ENCODE results near the gene KIF26B.

The KIF26B gene

DNA sequence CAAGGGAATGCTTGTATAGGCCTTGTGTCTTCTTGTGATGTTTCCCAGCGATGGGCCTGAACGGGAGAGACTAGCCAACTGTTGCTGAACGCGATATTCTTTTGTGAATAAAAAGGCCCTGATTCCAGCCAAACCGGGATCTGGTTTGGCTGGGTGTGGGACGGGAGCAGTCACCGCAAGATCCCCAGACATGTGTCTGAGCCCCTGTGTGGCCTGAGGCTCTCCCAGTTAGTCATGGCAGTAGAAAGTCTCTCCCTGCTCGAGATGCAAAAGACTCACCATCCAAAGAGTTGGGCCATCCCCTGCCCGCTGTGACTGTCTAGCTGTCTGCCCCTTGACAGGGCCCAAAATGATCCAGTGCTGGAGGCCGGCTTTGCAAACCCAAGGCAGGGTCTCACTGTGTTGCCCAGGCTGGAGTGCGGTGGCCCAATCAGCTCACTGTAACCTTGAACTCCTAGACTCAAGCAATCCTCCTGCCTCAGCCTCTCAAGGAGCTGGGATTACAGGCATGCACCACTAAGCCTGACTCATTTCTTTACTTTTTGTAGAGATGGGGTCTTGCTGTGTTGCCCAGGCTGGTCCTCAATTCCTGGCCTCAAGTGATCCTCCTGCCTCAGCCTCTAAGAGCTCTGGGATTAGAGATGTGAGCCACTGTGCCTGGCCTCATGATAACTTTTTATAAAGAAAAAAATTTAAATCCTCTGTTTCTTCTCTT lies 56.4 kb downstream of the KIF26B start:
- DNase-seq, result no peak

DNA sequence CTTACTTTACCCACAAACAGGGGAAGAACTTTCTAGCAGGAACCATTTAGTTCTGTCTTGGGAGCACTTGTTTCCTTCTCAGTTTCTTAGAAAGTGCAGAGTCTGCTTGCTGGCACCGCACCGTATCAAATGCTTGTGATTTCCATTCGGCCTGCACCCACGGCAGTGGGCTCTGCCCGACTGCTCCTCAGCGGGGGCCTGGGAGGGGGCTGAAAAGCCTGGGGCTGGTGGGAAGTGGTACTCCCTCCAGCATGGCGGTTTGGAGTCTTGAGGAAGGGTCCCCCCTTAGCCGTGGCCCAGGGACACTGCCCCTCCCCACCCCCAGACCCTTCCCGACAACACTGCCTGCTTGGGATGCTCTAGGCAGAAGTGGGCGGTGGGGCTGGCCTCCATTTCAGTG lies 57.0 kb downstream of the KIF26B start:
- no peak for DNase-seq

DNA sequence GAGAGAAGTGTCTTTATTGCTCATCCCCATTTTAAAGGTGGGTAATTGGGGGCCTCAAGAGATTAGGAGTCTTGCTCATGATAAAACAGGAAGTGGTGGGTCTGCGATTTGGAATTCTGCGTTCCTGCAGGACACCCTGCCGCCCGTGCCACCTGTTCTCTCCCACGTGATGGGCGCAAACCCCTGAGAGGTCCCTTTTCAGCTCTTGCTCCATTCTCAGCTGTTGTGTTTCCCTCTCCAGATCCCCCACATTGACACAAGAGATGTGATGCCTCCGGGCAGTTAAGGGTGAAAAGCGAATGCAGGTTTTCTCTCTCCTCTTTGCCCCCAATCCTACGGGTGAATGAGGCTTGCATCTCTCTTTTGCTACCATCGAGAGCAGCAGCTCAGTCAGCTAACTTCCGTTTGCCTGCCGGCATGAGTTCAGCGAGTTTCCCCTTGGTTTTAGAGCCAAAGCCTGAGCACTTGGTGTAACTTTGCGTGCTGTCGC lies 57.5 kb downstream of the KIF26B start:
- no peak for DNase-seq

DNA sequence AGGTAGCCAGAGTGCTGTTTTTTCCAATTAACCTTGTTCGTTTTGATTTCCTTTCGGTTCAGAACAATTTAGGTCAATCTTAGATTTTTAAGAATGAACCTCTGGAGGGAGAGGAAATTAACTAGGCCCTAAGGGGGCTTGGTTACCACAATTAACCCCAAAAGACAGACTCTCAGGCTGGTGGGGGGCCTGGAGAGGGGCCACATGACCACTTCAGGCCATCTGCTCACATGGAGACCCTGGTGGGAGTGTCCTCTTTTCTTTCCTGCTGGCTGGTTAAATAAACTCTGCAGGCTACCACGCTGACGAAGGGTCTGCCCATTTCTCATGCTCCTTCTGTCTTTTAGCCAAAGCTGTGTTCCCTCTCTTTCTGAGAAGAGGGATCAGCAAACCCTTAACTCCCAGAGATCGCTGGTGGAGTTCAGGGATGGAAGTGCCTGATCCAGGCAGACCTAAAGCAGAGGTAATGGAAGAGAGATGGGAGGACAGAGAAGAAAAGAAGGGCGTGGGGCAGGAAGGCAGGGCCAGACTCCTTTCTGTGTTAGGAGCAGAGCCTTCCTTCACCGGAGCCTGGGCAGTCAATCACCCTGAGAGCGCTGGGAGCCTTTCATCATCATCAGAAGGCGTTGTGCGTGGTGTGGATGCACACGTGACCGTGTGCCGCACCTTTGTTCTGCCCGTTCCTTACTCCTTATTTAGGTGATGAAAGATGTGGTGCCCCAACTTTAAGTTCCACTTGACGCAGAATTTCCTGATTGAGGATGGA lies 58.5 kb downstream of the KIF26B start:
- no peak for DNase-seq

DNA sequence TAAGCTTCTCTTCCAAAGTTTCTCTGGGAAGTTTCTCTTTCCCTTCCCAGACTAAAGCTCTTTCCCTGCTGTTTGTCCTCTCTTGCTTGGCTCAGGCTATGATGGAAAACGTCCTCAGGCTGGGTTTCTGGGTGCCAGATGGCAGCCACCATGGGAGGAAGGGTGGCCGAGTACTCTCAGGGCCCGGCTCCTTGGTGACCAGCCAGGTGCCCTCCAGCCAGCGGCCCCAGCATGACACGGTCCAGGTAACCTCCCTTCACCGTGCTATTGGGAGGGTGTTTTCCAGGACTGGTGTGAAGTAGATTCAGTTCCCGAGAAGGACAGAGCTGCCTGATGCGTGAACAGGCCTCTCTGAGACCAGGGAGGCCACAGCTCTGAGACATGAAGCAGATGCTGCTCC lies 60.3 kb downstream of the KIF26B start:
- DNase-seq, result no peak

DNA sequence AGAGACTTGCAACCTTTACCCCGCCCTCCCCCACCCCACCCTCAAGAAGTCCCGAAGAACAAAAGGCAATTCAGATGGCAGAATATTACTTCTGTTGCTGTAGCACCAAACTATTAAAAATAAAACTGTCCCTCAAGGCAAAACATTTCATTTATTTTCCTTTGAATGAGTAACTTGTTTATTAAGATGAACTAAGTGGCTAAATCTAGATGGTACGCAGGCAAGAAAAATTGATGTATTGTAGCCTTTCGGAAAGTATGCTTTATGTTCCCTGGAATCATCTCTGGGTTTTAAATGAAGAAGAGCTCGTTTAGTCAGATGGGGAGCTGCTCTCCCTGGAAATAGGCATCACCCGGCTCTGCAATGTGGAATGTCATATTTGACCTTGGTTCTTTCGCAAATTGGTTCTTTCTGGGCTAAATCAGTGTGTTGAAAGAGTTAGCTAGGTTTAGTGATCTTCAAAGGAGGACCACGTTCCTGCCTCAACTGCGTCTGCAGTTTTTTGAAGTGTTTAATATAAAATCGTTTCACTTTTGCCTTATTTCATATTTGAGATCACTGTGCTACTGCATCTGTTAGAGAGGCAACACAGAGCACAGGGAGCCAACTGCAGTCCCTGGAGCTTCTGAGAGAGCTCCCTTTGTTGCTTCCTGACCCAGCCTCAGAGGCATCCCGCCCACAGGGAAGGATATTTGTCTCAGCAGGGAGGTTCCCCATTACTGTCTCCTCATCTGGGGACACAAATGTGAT lies 61.8 kb downstream of the KIF26B start:
- DNase-seq, result no peak

DNA sequence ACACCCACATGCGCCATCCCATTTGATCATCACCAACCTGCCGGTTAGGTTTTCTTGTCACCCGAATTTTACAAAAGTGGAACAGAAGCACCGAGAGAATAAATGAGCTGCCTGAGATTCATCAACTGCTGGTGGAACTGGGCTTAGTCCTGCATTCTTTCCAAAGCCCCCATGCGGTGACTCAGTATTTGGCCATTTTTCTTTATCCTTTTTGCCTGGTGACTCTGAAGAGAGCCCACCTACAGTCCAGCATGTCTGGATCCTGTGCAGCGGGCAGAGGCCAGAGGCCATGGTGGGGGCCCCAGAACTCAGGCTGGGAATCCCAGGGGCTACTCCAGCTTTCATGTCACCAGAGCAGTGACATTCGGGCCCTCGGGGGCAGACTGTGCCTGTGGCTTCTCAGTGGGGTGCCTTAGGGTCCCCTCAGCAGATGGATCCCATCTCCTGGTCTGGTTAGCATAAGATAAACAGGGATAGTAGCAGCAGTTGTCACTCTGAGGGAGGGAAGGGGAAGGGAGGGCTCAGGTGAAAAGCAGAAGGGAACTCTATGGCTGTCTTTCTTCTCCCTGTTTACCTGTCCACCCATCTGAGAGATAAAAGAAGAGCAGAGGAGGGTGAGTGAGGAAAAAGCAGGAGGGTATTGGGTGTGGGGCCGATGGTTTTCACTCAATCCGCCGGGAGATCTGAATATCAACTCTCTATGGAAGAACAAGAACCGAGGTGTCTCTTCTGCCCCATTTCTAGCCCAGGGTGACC lies 63.2 kb downstream of the KIF26B start:
- DNase-seq, result no peak

DNA sequence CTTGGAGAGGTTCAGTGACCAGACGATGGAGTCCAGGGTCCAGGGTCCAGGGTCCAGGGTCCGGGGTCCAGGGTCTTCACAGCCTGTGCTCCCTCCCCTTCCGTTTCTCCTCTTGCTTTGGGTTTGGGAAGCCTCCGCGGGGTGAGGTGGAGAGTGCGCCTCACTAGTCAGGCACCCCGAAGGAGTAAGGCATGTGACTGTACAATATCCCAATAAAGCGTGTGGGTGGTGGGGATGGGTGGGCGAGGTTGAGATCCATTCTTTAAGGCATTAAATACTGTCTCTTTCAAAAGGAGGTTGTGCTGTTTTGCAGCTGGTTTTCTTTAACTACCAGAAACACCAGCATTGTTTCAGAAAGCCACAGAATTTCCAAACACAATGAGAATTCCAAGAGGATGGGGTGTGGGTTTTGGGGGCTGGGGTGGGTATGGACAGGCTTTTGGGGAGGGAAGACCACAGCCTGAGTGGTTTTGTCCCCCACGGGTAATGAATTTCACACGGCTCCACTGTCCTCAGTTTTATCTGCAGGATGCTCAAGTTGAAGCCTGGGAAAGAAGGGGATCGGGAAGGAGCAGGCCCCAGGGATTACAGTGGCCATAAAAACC lies 65.7 kb downstream of the KIF26B start:
- DNase-seq, result no peak

DNA sequence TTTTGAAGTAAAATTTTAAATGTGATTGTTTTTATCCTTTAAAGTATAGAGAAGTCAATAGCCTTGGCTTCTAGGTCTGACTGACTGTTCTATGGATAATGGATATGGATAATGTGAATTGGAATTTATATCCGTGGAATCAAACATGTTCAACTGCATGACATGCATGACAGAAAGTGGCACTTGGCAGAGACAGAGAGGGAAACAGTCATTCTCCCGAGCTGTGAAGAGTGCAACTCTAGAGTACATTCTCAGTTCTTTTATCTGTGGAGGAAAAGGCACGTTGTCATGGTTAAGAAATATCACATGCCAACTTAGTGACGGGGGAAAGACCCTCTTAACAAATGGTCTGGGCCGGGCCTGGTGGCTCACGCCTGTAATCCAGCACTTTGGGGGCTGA lies 67.0 kb downstream of the KIF26B start:
- no peak for DNase-seq

DNA sequence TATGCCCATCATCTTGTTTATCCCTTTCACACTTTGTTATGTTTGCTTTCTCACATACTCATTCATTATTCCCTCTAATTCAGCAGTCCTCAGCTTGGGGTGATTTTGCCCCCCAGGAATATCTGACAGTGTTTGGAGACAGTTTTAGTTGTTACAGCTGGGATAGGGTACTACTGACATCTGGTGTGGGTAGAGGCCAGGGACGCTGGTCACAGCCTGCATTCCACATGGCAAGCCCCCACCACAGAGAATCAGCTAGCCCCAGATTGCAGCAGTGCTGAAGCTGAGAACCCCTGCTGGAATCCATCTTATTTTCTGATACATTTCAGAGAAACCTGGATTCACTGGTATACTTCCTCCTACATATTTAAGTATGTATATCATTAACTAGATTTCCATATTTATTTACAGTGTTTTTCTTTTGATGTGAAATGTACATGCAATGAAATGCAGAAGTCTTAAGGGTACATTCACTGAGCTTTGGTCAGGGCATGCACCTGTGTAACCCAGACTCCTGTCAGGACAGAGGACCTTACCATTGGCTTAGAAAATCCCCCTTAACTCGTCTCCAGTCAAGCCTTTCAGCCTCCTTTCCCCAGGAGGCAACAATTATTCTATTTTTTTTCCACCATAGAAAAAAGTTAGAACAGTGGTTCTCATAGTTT lies 68.3 kb downstream of the KIF26B start:
- DNase-seq, result no peak

DNA sequence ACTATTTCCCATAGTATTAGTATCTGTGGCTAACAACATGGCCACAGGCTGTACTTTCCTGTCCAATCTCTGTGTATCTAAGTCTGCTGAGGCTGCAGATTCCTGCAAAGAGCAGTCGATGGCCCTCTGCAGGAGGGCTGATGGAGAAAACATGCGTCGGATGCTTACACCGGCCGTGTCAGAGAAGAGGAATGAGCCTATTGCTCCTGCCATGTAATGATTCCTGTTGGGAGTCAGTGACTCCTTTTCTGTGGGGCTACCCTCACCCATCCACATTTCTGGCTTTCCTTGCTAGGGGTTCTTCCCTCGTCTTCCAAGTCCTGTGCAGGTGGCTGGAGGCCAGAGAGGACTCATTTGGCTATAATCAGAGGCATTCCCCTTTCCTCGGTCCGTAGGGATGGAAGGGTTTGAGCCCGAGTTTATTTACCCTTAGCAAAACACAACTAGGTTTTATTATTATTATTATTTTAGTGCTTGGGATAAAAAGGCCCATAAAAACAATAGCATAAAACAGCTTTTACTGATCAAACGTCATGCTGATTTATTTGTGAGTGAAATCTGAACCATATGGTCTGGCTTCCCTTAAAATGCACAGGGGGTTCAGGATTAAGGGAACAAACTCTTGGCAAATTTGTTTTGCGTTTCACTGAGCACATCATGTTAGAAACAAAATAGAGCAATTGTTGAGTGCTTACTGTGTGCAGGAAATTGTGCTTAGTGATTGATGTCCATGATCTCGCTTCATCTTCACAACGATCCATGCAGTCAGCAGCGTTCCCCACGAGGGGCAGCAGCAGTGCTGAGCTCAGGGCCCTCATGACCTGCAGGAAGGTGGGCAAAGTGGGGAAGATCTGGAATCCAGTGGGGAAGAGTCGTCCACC lies 70.8 kb downstream of the KIF26B start:
- DNase-seq, result no peak

DNA sequence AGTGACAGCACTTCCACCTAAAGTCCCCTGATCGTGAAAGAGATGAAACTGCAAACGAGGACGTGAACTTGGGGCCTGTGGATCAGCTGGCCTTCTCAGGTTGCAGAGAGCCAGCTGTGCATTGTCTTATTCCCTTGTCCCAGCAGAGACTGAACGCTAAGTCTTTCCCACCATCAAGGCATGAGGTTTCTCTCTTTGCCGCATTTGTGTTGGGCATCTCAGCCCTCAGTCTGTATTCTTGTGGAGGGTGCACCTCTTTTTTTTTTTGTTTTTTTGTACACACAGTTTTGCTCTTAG lies 71.4 kb downstream of the KIF26B start:
- no peak for DNase-seq

DNA sequence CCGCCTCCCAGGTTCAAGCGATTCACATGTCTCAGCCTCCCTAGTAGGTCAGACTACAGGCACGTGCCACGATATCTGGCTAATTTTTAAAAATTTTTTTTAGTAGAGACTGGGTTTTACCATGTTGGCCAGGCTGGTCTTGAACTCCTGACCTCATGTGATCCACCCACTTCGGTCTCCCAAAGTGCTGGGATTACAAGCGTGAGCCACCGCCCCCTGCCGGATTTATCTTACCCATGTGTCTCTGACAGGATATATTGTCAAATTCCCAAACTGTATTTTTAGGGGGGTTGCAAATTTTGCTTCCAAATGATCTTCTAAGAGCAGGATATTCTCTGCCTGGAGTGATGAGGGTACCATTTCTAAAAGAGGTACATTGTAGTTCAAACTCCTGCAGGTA lies 74.3 kb downstream of the KIF26B start:
- DNase-seq, result no peak

DNA sequence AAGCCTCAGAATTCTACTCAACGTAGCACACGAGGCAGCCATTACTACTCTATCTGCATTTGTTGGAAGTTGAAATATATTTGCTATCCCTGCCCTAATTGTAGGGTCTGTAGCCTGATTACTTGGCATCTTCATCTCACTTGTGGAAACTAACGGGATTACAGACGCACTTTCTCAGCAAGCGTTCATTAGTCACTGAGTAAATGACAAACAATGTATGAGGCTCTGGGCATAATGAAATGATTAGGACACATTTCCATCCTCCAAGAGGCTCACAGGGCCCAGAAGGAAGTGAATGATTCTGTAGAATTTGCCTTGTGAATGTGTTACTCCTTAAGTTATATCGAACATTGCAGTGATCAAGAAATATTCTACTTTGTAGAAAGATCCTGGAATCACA lies 78.1 kb downstream of the KIF26B start:
- no peak for DNase-seq

DNA sequence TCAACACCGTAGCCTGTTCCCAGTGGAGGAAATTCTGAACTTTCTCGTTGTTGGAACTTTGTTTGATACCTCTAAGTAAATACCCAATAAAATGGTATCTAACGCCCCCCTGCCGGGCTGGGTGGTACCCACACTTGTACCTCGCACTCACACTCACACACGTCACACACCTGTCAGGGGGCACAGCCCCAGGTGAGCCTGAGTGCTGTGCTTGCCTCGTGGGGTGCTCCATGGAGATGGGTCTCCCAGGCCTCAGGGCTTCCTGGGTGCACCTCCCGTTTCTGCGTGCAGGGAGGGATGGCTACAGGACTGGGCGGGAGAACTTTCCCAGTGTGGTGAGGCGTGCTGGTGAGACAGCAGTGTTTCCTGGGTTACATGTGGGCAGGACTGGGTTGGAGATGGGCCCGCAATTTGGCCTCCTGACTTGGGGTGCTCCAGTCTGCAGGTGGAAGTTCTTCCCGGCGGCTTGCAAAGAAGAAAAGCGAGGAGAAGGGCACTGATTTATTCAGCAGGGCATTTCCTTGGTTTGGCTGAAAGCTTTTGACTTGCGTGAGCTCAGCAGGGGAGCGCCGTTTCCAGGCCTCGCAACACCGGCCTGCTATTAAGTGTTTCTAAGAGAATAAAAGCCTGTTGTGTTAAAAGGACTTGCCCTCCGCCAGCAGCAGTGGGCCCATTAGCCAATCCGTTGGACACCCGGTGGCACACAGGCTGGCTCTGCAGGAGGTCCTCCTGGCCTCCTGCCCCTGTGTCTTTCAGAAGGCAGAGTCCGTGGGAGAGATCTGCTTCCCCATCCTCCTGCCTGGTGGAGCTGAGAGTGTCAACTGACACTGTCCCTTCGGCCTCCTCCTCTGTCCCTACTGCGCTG lies 79.7 kb downstream of the KIF26B start:
- no peak for DNase-seq

DNA sequence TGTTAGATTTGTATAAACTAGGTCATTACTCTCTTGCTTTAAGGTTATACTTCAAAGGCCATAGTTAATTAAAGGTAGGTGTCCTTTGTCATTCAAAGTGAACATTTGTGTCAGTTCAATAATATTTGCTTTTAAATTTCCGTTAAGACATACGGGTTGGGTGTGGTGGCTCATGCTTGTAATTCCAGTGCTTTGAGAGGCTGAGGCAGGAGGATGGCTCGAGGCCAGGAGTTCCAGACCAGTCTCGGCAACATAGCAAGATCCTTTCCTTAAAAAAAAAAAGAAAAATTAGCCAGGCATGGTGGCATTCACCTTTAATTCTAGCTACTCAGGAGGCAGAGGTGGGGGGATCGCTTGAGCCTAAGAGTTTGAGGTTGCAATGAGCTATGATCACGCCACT lies 80.4 kb downstream of the KIF26B start:
- no peak for DNase-seq

DNA sequence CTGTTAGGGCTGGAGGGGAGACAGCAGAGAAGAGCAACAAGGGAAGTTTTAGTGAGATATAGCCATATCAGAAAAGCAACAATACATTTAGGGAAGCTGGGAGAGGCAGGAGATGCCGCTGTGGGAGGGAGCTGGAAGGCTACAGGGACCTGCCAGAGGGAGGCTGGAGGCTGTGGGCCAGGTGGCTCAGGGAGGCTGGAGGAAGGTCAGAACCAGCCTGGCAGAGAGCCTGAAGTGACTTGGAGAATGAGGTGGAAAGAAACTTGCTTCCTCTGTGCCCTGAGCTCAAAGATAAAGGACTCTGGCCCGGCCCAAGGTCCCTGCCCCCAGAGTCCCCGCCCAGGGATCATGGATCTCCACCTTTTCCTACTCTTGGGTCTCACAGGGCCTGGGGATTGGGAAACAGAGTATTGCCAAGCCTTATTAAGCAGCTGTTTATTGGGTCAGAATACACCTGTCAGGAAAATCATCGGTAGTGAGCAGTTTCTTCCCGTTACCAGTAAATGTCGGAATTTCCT lies 85.9 kb downstream of the KIF26B start:
- DNase-seq, result no peak

DNA sequence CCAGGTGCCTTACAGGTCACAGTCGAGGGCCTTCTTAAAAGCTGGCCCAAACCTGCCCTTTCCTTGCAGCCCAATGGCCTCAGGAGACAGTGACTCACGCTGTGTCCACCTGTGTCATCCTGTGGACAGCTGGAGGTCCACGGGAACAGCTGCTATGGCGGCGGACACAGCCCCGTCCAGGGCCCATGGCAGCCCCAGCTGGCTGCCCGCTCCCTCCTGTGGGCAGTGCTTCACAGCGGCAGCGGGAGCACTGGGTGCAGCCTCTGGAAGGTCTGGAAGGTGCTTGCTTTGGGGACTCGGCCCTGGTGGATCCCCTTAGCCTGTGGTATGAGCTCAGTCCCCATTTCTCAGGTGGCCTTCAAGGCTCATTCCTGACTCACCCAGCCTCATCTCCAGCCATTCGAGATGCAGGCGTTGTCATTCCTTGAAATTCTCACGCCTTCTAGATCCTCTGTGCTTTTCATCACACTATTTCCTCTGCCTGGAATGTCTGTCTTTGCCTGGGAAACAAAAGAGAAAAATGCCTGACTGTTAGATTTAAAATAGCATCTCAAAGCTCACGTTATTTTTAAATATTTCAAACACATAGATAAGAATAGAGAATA lies 86.8 kb downstream of the KIF26B start:
- no peak for DNase-seq

DNA sequence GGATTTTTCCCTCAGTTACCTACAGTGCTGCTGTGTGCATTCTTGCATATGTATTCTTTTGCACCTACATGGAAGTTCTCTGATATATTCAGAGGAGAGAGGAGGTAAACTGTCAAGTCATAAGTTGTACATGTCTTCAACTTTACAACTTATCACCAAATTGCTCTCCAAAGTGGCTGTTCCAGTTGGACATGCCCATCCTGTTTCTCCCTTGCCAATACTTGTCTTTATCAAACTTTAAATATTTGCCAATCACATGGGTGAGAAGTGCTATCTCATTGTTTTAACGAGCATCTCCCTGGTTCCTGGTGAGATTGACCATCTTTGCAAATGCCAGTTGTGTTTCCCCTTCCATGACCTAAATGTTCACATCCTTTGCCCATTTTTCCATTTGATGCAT lies 88.2 kb downstream of the KIF26B start:
- no peak for DNase-seq

All from NCI-H2029 treated with DMSO at 0.1 percent for 48 hours (cell line).